HEK293 (cell line): ENCODE results near the gene MTHFS.

Source experiments
- KLF1 ChIP-seq: fragments of 450-650 bp; formaldehyde crosslinking; IDR thresholded peaks from 2 replicates; pipeline ENCODE4 v1.5.1; 2016; ENCODE audit warnings: missing biosample characterization, missing genetic modification characterization
- TCF7L2 ChIP-seq: IDR thresholded peaks from 2 replicates; pipeline ENCODE4 v1.6.1; 2011; ENCODE audit warnings: low read depth, mild to moderate bottlenecking, inconsistent platforms, low read length, moderate library complexity, borderline replicate concordance
- ZNF416 ChIP-seq: fragments of 450-650 bp; formaldehyde crosslinking; IDR thresholded peaks from 2 replicates; pipeline ENCODE4 v1.5.1; 2016; ENCODE audit warnings: missing biosample characterization, missing genetic modification characterization

DNA sequence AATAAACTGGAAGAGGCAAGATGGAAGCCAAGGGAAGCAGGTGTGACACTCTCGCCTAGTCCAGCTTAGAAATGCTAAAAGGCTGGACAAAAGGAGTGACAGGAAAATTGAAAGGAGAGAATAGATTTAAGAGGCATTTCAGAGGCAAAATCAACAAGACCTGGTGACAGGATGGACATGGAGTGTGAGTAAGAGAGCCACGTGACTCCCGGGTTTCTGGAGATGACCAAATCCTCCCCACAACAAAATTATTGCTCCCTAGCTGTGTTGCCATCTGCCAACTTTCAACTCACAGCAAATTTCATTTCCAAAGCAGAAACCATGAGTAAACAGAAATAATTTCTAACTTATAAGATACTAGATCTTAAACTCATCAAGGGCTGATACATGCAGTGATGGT, 52.6 kb downstream of the MTHFS start:
- TF ChIP-seq TCF7L2 = no peak
- TF ChIP-seq ZNF416 (tag by site-specific recombination) = no peak
- no peak for TF ChIP-seq KLF1
